HG03108 (cell line): Measurements from ENCODE around the gene SEPHS1.
A peak's percentile ranks its signal among the peaks of the same experiment; 100 is the strongest.
"Not testable (repeated sequence)": the region's sequence is repeated elsewhere in the genome, so short reads cannot be mapped to it uniquely, and the experiment has no call there.

ENCODE experiments used
- ATAC-seq: cut with Tn5 transposase; IDR thresholded peaks from one replicate; pipeline ENCODE4 v1.9.1; 2021; ENCODE audit warnings: moderate library complexity; ENCODE audit not compliant: unreplicated experiment

The SEPHS1 gene

DNA sequence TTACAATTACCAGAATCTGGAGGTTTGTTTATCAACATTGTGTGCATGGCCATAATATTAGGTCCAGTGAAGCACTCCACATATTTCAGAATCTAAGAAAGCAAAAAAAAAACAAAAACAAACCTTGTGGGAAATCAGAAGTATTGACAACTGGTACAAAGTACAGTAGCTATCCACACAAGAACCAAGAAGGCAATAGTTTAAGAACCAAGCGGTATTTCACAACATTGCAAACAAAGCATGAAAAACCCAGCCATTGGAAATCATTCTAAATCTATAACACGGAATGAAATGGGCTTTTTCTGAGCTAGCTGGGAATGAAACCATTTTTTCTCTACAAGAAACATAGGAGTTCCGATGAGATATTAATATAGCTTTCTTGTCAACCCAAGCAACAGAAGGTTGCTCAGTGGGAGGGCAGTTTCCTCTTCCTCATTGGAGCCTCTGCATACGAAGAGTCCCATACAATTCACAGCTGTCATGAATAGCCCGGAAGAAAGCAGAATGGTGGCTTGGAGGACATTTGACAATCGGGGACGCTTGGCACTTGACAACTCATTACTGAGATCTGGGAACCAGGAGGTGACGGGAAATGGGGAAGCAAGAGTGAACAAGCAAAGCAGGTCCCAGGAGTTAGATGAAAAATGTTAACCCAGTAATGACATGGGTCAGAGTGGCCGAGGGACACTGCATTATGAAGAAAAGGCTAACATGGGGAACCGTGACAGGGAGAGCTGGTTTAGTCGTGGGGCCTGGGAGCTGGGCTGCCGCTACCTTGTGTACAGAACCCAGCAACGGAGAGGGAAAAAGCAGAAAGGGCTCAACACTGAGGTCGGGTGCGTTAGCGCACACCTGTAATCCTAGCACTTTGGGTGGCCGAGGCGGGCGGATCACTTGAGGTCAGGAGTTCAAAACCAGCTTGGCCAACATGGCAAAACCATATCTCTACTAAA lies 56.0 kb downstream of the SEPHS1 start:
- ATAC-seq, result no peak

DNA sequence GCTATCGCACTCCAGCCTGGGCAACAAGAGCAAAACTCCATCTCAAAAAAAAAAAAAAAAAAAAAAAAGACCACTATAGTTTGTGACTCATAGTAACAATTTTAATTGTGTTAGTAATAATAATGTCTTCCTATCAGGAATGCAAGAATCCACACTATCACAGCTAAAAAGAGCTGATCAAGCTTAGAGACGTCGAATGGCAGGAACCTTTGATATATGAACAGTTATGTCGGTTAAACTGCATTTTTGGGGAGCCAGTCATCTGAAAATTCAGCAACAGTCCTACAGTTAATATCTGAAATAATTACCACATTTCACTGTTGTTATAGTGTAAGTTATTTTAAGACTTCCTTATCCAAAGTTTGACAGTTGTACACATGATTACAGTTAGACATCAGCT lies 57.0 kb downstream of the SEPHS1 start:
- no peak for ATAC-seq

DNA sequence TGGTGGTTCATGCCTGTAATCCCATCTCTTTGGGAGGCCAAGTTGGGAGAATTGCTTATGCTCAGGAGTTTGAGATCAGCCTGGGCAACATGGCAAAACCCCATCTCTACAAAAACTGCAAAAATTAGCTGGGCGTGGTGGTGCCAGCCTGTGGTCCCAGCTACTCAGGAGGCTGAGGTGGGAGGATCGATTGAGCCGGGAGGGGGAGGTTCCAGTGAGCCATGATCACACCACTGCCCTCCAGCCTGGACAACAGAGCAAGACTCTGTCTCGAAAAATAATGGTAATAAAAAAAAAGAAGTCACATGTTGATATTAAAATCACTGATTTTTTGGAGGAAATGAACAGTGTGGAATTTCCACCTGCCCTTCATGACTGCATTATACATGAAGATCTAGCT lies 64.0 kb downstream of the SEPHS1 start:
- ATAC-seq, result no peak

DNA sequence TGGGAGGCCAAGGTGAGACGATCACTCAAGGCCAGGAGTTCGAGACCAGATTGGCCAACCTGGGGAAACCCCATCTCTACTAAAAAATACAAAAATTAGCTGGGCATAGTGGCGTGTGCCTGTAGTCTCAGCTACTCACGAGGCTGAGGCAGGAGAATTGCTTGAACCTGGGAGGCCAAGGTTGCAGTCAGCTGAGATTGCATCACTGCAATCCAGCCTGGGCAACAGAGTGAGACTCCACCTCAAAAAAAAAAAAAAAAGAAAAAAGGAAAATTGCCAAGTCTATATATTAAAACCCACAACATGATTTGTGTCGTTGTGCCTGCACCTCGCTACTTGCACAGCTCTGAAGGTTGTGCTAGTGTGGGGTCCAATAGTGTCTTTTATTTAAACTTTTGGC lies 65.7 kb downstream of the SEPHS1 start:
- ATAC-seq, result not testable (repeated sequence)

DNA sequence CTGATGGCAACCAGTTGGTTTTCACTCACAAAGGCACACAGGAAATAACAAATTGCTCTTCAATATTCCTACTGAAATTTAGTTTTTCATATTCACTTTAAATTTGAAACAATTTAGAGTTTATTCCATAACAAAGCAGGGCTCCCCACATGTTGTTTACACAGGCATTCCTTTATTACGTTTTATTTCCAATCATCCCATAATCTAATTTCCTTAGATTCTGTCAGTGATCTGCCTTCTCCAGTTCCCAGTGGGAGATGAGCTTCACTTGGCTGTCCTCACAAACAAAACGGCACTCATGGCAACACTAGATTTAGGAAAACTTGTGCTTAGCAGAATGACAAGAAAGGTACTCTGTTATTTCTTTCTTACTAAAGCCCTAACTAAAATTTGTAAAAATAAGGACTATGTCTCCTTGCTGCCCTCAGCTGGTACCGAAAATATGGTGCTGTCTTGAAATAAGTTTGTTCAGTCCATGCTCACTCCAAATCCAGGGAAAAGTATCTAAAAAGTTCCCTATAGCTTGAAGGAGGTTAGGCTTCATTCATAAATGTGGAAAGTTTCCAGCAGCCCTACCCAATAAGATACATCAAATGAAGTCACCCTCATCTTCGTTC lies 71.2 kb downstream of the SEPHS1 start:
- no peak for ATAC-seq

DNA sequence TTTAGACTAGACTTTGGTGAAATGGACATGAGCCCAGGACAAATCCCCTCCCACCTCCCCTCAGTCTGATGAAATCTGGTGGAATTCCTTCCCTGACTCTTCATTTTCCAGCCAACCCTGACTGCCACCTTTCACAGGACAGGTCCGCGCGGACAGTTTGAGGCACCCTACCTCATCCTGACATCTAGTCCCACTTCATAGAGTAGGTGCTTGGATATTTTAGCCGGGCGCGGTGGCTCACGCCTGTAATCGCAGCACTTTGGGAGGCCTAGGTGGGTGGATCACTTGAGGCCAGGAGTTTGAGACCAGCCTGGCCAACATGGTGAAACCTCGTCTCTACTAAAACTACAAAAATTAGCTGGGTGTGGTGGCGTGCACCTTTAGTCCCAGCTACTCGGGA lies 71.9 kb downstream of the SEPHS1 start:
- not testable (repeated sequence) for ATAC-seq

DNA sequence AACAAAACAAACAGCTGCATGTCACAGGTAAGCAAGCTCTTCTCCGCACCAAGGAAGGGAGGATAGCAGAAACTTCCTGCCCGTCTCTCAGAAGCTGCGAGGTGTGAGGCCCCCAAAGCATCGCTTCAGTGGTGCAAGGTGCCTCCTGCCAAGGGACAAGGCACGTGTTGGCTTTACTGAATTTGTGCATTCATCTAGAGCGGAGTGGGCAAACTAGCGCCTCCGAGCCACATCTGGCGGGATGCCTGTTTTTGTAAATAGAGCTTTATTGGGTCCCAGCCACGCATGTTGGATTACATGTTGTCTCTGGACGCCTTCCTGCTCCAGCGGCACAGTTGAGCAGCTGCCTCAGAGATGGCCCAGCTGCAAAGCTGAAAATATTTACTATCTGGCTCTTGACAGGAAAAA lies 75.9 kb downstream of the SEPHS1 start:
- peak; percentile 23 for ATAC-seq

DNA sequence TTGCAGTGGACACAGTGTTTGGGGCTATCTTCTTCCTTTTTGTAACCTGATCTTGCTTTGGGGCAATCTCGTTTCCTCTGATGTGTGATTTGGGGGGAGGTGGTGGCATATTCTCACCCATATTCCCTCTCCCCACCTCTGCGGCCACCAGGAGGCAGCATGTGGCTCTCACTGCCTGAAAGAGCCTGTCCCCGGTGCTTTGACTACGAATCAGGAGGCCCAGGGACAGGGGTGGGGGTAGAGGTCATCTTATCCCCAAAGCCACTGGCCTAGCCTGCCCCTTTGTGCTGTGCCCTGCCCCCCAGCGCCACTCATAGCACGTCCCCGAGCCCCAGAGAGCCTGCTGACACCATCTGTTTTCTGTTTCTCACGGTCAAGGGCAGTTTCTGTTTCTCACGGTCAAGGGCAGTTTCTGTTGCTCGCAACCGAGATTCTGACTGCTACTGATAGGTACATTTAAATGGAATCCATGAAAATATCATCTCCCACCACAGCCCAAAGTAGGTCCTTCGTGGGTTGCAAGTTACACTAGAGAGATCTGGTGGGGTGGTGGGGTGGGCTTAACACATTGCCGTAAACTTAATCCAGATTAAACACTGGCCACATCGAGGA lies 76.4 kb downstream of the SEPHS1 start:
- ATAC-seq, result peak; percentile 76

DNA sequence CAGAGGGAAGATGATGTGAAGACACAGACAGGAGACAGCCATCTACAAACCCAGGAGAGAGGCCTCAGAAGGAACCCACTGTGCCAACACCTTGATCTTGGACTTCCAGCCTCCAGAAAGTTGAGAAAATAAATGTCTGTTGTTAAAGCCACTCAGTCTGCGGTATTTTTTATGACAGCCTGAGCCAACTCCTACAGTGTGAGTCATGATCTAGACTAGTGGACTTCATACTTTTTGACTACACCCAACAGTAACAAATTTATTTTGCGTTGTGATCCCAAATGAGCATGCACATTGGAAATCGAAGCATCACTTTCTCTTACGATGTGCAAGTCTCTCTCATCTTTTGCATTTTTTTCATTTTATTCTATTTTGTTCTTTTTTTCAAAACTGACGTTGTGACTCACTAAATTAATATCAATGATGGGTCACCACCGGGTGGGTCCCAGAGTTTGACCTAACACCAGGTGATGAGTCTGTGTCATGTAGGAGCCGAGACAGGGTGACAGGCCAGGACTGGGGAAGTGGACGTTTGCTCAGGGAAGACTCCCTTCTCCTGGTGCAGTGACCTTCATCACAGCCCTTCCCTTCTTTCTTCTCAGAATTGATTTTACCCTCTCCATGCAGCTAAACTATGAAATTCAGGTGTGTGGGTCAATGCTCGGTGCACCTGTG lies 77.1 kb downstream of the SEPHS1 start:
- ATAC-seq, result no peak

DNA sequence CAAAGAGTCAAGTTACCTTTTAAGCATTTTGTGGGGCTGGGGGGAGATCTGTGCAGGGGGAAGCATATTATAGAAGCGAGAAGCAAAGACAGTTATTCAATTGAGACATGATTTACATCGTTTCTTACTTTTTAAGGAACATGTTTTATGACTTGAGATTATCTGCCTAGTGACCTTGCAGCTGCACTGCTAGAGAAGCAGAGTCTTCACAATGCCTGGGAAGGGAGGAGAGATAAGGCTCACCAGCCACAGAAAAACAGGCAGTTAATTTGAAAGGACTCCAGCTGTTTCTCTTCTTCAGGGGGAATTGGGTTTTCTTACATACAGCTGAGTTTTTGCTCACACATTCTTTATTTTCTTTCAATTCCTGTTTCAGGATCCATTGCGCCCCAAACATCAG lies 79.3 kb downstream of the SEPHS1 start:
- ATAC-seq, result no peak

DNA sequence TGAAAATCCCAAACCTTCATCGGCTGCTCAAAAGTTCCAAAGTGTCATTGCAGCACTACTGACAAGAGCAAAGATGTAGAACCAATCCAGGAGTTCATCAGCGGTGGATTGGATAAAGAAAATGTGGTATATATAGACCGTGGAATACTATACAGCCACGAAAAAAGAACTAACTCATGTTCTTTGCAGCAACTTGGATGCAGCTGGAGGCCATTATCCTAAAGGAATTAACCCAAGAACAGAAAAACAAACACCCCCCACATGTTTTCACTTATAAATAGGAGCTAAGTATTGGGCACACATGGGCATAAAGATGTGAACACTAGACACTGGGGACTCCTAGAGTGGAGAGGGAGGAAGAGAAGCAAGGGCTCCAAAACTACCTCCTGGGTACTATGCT lies 79.8 kb downstream of the SEPHS1 start:
- ATAC-seq, result no peak
